Measurements from ENCODE around the gene PTPRJ.

DNA sequence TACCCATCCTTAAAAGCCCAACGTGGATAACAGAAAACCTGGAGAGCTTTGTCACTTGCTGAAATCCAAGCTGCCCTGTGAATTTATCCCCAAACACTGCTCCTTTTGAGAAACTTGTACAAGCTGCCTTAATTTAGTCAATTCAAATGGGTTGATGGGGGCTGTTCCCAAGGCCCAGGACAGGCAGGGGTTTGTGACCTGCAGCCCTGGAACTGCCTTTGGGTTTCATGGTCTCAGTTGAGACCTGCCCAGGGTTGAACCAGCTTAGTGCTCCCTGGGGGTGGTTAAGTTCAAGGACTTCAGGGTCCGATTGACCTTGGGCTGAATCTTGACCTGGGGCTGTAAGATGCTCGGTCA, 124.2 kb downstream of the PTPRJ start:
- TF ChIP-seq POLR2AphosphoS5 (IDR thresholded peaks at IDR 0.05; ENCODE audit: low read depth, low read length) (no peak), POLR2A (IDR thresholded peaks at IDR 0.05; ENCODE audit: low read depth, low read length) (no peak), TAF1 (IDR thresholded peaks at IDR 0.05; ENCODE audit: borderline replicate concordance, low read depth, low read length) (no peak)

Measured in GM12892 (cell line).